Ovary (tissue), 9 donors: Measurements from ENCODE around the gene AVPI1. TPM values are rescaled to one million over a fixed set of nuclear protein-coding genes. Genes with fewer than 3 reads are reported as not detected.
"Not testable (repeated sequence)": the region's sequence is repeated elsewhere in the genome, so short reads cannot be mapped to it uniquely, and the experiment has no call there.

ENCODE experiments used
- DNase-seq, 5 donors: peaks; one replicate each; pipeline ENCODE4 v3.0.0-alpha.2; 2019 to 2020
- H3K27ac ChIP-seq, 2 donors: fragments of 200-600 bp; one replicate each; pipeline versions ENCODE4 v1.5.1 to v1.8.0; 2019 to 2022
- H3K27me3 ChIP-seq: fragments of 200-600 bp; one replicate; pipeline ENCODE4 v1.8.0; 2022
- H3K36me3 ChIP-seq: fragments of 200-600 bp; sonication (generic); one replicate; pipeline ENCODE4 v1.5.1; 2019
- H3K4me1 ChIP-seq: one replicate; pipeline ENCODE4 v1.8.1; 2013; ENCODE audit warnings: mild to moderate bottlenecking, moderate library complexity; ENCODE audit not compliant: insufficient read depth
- H3K4me3 ChIP-seq: fragments of 200-600 bp; sonication (generic); one replicate; pipeline ENCODE4 v1.5.1; 2017
- H3K9me3 ChIP-seq, 2 donors: fragments of 200-600 bp in 1 of 2; sonication (generic) in 1 of 2; one replicate each; pipeline versions ENCODE4 v1.5.1 to v1.8.1; 2013 to 2019; ENCODE audit warnings: mild to moderate bottlenecking in 1 of 2, moderate library complexity in 1 of 2
- CTCF ChIP-seq, 3 donors: fragments of 450-650 bp in 2 of 3; fragments of 200-600 bp in 1 of 3; IDR thresholded peaks; one replicate each; pipeline versions ENCODE4 v1.5.1 to v1.8.0; 2016 to 2022; ENCODE audit warnings: antibody characterized with exemption in 3 of 3, mild to moderate bottlenecking in 1 of 3
- EP300 ChIP-seq: sonication (generic); formaldehyde crosslinking; IDR thresholded peaks from one replicate; pipeline ENCODE4 v1.6.1; 2017; ENCODE audit warnings: antibody characterized with exemption
- POLR2A ChIP-seq: fragments of 450-650 bp; IDR thresholded peaks from one replicate; pipeline ENCODE4 v1.6.1; 2017; ENCODE audit warnings: antibody characterized with exemption, mild to moderate bottlenecking, moderate library complexity
- WGBS, 3 donors: extraction: QIAGEN DNeasy Blood & Tissue Kit in 1 of 3; methylation state at CpG; one replicate each; pipeline versions ENCODE4 v1.1.5 to v1.1.7; 2013 to 2017; 5-methylcytosine and 5-hydroxymethylcytosine counted together
- intact Hi-C, 4 donors: fragments of 100-400 bp; cut with DNase I; formaldehyde crosslinking; loops; one replicate each; pipeline versions ENCODE4 v1.11.0 to v1.15.1; 2022 to 2023
- polyA plus RNA-seq, 2 donors: library from polyadenylated mRNA; stranded (reverse); fragments of 200-250 nt in 1 of 2; fragments of 350-450 nt in 1 of 2; fragmentation: Illumina TruSeq in 1 of 2; extraction: RNeasy Lipid Tissue Mini Kit (QIAGEN cat#74804) in 1 of 2; gene quantifications; one replicate each; pipeline ENCODE4 v1.2.3, GENCODE V29; 2013 to 2014
- total RNA-seq, 7 donors: library from RNA; depleted of rRNA in 2 of 7; stranded (reverse); fragments of >200 nt in 2 of 7; fragmentation: NEBNext Ultra II Directional in 3 of 7; extraction: Animal tissue kit (Norgen Biotek cat#: 25700) in 3 of 7; gene quantifications; one replicate each; pipeline versions ENCODE4 v1.1.0 to v1.2.4, GENCODE V29; 2016 to 2023
- donor health status: DM: no; HTN: no; CAD: no; lungs with moderate emphysema.
- donor health status: DM: no; HTN: no; CAD: no.
- donor health status: Bipolar disorder and iron deficiency.
- donor health status: DM: yes; HTN: yes; CAD: no.
- donor health status: DM: no; HTN: no; CAD: no.
- donor health status: DM: yes; HTN: yes; CAD: no.

AVPI1 gene
- total and polyA plus RNA-seq, 9 donors: 12.0 to 139 (median 29.8) TPM

- TF ChIP-seq POLR2A: no peak
- TF ChIP-seq CTCF (IDR thresholded peaks at IDR 0.05): no peak
- TF ChIP-seq EP300: no peak
- Histone ChIP-seq H3K4me3 (no peak overlapping the region), H3K36me3 (no peaks in the 10 kb centered on the region), H3K4me1 (no peaks in the 10 kb centered on the region), H3K9me3 (no peaks in the 10 kb centered on the region), H3K27me3 (no peaks in the 10 kb centered on the region), H3K27ac (no peak overlapping the region)
- intact Hi-C loops: no loop called here
- 83 to 90% (median 88%) methylated on average over 5 of the region's 5 CpGs for WGBS, 3 donors
- no peak for DNase-seq
These were observed 30.3 kb downstream of the AVPI1 start for GRCh38 chr10:97656777-97657176.

DNA sequence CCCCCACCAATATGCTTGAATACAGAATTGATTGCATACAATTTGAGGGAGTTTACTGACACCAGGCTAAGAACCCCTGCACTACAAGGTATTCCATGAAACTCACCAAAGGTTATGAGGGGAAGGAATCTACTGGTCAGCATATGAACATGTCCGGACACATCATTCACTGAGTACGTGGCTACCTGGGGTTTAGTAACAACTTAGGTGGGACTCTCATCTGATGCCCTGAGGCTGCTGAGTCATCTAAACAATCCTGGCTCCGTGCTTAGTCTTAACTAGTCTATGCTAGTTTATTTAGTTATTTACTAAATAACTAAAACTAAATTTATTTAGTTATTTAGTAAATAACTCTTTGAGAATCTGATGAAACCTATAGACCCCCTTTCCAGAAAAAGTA, 35.3 kb downstream of the AVPI1 start:
- WGBS, 3 donors: 92 to 97% (median 94%) methylated on average over 3 of the region's 3 CpGs
- Histone ChIP-seq H3K9me3 (no peaks in the 10 kb centered on the region), H3K4me3 (no peak overlapping the region), H3K36me3 (no peaks in the 10 kb centered on the region), H3K27me3 (no peaks in the 10 kb centered on the region), H3K27ac (no peak overlapping the region), H3K4me1 (peaks cover 2% of the 10 kb centered on the region)
- intact Hi-C loops: no loop called here
- DNase-seq: no peak
- TF ChIP-seq POLR2A (no peak), EP300 (no peak), CTCF (IDR thresholded peaks at IDR 0.05) (no peak)

GRCh38 chr10:97650726-97651125, 36.3 kb downstream of the AVPI1 start:
- H3K27ac ChIP-seq: no peak overlapping the region
- H3K4me3 ChIP-seq: no peak overlapping the region
- TF ChIP-seq CTCF (IDR thresholded peaks at IDR 0.05): no peak
- TF ChIP-seq POLR2A: no peak
- no peak for TF ChIP-seq EP300
- no peaks in the 10 kb centered on the region for H3K9me3 ChIP-seq
- H3K27me3 ChIP-seq: no peaks in the 10 kb centered on the region
- no peaks in the 10 kb centered on the region for H3K36me3 ChIP-seq
- intact Hi-C loops: no loop called here
- no peak for DNase-seq
- WGBS, 3 donors: 82 to 90% (median 86%) methylated on average over 3 of the region's 3 CpGs
- peaks cover 2% of the 10 kb centered on the region for H3K4me1 ChIP-seq

DNA sequence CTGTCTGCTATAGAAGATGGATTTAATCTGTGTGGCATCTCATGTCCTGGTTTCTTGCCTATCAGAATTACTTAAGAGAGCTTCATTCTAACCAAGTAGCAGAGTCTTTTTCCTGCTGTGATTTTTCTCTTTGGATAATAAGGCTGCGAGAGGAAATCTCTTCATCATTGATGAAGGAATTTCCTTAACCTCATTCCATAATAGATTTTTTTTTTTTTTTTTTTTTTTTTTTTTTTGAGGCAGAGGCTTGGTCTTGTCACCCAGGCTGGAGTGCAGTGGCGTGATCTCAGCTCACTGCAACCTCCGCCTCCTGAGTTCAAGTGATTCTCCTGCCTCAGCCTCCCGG, 37.7 kb downstream of the AVPI1 start:
- H3K27ac ChIP-seq, H3K4me3 ChIP-seq, DNase-seq, H3K27me3 ChIP-seq, H3K4me1 ChIP-seq, H3K36me3 ChIP-seq, H3K9me3 ChIP-seq, intact Hi-C loops: not testable (repeated sequence)
- 88 to 94% (median 89%) methylated on average over 4 of the region's 4 CpGs for WGBS, 3 donors

DNA sequence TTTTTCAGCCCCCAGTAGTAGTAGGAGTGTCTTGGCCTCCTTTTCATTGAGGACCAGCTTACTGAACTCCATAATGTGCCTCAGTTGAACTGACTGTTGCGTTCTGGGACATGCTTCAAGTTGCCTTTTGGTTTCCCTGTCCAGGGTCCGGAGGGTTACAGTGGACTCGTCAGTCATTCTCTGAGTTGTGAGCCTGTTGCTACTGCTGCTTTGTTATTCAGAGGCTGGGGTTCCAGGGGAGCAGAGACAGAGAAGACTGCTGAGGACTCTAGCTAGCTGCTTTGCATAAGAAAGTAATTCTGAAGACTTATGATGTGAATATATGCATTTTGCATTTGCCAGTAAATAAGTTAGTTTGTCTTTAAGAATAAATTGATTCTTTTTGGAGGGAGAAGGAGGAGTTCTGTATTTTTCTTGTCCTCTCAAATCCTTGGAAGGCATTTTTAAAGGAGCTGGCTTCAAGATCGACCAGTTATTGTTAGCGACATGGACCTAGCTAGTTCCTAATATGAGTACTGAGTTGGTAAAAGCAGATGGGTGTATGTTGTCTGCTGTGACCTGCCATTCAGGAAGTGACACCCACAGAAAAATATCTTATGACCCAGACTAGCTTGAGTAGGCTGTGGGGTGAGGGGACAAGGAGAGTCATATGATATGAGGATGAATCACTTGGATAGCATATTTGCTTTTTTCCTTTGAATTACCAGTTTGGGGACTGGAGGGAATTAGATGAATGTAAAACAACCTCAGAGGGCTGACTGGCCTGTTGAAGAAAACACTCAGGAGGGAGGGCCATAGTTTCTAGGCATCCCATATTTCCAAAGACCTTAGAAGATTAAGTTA, 38.3 kb downstream of the AVPI1 start:
- WGBS, 3 donors: 69 to 72% (median 70%) methylated on average over 5 of the region's 5 CpGs
- H3K27ac ChIP-seq: no peak overlapping the region
- H3K27me3 ChIP-seq: no peaks in the 10 kb centered on the region
- no peaks in the 10 kb centered on the region for H3K36me3 ChIP-seq
- peaks cover 2% of the 10 kb centered on the region for H3K4me1 ChIP-seq
- H3K4me3 ChIP-seq: no peak overlapping the region
- no peak for DNase-seq
- intact Hi-C loops: no loop called here
- no peaks in the 10 kb centered on the region for H3K9me3 ChIP-seq
- no peak for TF ChIP-seq POLR2A
- TF ChIP-seq CTCF (IDR thresholded peaks at IDR 0.05): no peak
- no peak for TF ChIP-seq EP300
